GM12865 (cell line): ENCODE data around the gene CHMP5.

Experiments
- DNase-seq: peaks from one replicate; pipeline ENCODE4 v3.0.0; 2010; ENCODE audit warnings: low read depth
- H3K4me3 ChIP-seq: 2 replicates; pipeline ENCODE4 v1.5.1; 2011; ENCODE audit warnings: mild to moderate bottlenecking, low read depth, low read length, control low read depth
- TF ChIP-seq, protein P1 (sequence below): IDR thresholded peaks from 2 replicates; pipeline ENCODE4 v1.5.1; 2011; ENCODE audit warnings: low read length, control low read depth, low read depth, inconsistent platforms; ENCODE audit not compliant: insufficient read depth; ENCODE audit errors: missing control alignments

The CHMP5 gene

DNA sequence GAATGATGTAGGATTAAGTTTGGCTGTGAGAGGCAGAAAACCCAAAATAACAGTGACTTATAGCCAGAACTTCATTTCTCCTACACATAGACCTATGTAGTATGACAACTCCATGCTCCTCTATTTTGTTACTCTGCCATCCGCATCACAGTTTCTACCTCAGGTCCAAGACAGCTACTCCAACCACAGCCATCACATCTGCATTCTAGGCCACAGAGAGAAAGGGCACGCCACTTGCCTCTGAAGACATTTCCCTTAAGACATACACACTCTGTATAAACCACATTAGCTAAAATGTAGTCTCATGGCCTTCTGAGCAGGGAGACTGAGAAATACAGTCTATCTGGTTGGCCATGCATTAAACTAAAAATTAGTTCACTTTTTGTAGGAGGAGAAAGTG, 14.9 kb upstream of the CHMP5 start:
- TF ChIP-seq, protein P1, sequence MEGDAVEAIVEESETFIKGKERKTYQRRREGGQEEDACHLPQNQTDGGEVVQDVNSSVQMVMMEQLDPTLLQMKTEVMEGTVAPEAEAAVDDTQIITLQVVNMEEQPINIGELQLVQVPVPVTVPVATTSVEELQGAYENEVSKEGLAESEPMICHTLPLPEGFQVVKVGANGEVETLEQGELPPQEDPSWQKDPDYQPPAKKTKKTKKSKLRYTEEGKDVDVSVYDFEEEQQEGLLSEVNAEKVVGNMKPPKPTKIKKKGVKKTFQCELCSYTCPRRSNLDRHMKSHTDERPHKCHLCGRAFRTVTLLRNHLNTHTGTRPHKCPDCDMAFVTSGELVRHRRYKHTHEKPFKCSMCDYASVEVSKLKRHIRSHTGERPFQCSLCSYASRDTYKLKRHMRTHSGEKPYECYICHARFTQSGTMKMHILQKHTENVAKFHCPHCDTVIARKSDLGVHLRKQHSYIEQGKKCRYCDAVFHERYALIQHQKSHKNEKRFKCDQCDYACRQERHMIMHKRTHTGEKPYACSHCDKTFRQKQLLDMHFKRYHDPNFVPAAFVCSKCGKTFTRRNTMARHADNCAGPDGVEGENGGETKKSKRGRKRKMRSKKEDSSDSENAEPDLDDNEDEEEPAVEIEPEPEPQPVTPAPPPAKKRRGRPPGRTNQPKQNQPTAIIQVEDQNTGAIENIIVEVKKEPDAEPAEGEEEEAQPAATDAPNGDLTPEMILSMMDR = no peak
- no peak overlapping the region for H3K4me3 ChIP-seq
- DNase-seq = no peak

DNA sequence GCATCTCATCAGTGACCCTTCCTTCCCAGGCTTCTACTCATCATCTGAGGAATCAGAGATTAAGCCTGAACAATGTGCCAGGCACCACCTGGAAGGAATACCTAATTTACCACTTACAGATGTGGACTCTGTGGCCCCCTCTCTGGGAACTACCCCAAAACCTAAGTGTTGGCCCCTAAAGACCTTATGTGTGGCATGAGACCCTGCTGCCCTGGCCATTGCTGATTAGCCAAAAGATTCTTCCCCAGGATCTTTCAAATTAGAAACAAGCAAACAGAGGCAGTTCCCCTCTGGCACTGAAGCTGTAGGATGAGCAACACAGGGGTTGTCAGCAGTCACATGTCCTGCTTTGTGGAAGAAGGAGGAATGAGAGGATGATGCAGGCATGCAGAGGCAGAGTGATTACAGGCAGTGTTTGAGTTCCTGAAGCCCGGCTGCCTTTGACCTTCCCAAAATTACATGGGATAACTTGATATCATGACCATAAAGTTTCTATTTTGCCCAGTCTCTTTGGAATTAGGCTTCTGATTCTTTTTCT, 14.3 kb upstream of the CHMP5 start:
- TF ChIP-seq, protein P1 = no peak
- H3K4me3 ChIP-seq = no peak overlapping the region

DNA sequence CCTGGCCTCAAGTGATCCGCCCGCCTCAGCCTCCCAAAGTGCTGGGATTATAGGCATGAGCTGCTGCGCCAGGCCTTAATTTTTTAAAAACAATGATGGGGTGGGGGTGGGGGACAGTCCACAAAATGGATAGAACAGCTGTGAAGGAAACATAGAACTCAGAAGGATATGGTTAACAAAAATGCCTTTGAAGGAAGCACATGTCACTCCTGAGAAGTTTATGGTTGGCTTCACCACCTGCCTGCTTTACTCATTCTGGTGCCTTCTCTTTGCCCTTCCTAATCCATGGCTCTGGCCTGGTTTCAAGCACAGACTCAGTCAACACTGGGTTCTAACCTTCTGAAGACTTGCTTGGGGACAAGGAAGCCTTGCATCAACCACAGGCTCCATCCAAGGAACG, 10.6 kb upstream of the CHMP5 start:
- no peak for DNase-seq

More for the DNA sequence above, 14.3 kb upstream of the CHMP5 start:
- DNase-seq = no peak

DNA sequence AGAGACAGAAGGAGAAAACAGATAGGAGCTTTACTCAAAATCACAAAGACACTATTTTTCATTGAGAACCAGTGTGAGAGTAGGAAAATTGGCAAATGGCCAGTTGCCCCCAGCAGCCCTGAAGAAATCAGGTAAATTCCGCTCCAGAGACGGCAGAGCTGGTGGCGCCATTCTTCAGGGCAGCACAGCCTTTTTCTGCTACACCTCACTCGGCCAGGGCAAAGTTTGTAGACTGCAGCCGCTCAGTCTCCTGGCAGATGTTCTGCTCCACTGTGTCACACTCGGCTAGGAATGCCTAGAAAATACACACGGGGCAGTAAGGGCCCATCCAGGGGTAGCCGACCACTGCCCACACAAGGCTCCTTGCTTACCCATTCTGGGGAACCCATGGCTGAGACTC, 9.8 kb upstream of the CHMP5 start:
- H3K4me3 ChIP-seq = no peak overlapping the region
- DNase-seq = no peak
- TF ChIP-seq, protein P1 = no peak

More for the DNA sequence above, 10.6 kb upstream of the CHMP5 start:
- H3K4me3 ChIP-seq = no peak overlapping the region
- TF ChIP-seq, protein P1 = no peak

DNA sequence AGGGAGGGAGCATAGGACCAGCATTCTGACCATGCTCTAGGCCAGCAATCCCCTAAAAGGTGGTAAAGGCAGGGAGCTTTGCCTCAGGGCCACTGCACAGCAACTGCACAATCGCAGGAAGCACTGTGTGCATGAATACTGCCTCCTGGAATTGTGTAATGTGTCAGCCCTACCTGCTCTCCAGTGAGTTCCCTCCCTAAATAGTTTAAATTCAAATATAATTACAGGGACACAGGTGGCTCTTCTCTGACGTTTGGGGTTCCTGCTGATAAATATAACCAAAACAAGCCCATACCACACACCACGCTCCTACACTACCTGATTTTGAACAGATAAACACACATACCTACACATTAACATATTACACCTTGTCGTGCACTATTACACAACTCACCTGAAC, 9.4 kb upstream of the CHMP5 start:
- TF ChIP-seq, protein P1 = no peak
- no peak for DNase-seq
- no peak overlapping the region for H3K4me3 ChIP-seq

DNA sequence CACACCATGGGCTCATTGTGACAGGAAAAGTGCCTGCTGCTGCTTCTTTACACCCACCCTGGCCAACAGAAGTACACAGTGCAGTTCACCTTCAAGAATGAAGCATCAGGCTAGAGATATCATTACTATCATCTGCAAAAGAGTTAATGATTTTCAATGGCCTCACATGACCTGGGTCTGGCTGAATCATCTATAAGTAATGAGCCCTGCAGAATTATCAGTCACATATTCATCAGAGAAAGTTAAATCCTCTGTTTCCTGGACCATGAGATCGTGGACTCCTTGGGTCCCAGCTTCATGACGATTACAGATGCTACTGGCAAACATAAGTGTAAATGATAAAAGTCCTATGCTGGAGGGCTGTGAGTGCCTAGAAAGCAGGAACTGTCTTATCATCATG, 8.6 kb upstream of the CHMP5 start:
- no peak overlapping the region for H3K4me3 ChIP-seq
- TF ChIP-seq, protein P1 = no peak
- DNase-seq = no peak

DNA sequence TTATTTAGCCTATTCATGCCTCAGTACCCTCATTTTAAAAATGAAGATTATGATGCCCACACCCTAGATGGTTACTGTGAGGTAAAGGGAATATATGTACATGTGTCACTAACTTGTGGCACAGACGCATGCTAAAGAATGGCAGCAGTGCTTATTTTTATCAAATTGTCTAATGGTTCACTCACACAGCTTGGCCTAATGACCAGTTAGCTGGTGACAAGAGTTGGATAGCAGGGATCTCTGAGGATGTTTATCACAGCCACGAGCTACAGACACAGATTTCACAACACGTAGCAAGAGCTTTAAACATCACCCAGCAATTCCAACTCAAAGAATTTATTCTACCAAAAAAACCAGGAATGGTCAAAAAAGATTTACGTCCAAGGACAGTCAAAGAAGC, 7.6 kb upstream of the CHMP5 start:
- DNase-seq = no peak
- TF ChIP-seq, protein P1 = no peak
- no peak overlapping the region for H3K4me3 ChIP-seq
